HG03575 (cell line): ENCODE measurements around the gene MACROH2A2.
"Not testable (repeated sequence)": the region's sequence is repeated elsewhere in the genome, so short reads cannot be mapped to it uniquely, and the experiment has no call there.

Source experiments
- ATAC-seq: cut with Tn5 transposase; IDR thresholded peaks from one replicate; pipeline ENCODE4 v1.9.1; 2021; ENCODE audit not compliant: unreplicated experiment, insufficient number of reproducible peaks, low FRiP score; ENCODE audit errors: extremely low read depth

MACROH2A2 gene

DNA sequence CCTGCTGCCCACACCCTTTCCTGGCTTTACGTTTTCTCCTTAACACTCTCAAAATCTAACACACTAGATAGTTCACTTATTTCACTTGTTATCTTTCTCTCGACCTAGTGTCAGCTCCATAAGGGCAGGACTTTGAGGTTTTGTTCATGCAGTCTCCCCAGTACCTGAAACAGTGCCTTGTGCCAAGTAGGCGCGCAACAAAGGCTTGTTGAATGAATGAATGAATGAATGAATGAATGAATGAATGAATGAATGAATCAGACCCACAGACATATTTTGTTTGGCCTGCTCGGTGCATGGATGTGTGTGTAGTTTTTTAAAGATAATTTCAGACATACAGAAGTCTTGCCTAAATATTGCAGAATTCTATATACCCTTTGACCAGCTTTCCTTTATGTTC is 87.7 kb downstream of the MACROH2A2 start:
- no peak for ATAC-seq

DNA sequence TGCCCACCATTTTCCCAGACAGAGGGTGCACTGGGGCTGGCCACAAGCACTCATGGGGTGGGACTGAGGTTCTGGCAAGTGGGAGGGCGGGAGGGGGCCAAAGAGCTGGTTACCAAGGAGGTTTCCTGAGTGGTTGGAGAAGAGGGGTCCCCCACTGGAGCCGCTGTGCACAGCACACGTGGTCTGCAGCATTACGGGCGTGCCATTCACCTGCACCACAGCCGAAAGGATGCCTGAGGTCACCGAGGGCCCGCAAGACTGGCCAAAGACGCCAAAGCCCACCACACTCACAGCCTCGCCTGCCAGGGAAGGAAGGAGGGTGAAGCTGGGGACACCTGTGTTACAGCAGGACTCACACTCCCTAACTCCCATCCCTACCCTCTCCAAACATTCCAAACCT is 89.9 kb downstream of the MACROH2A2 start:
- ATAC-seq = no peak

DNA sequence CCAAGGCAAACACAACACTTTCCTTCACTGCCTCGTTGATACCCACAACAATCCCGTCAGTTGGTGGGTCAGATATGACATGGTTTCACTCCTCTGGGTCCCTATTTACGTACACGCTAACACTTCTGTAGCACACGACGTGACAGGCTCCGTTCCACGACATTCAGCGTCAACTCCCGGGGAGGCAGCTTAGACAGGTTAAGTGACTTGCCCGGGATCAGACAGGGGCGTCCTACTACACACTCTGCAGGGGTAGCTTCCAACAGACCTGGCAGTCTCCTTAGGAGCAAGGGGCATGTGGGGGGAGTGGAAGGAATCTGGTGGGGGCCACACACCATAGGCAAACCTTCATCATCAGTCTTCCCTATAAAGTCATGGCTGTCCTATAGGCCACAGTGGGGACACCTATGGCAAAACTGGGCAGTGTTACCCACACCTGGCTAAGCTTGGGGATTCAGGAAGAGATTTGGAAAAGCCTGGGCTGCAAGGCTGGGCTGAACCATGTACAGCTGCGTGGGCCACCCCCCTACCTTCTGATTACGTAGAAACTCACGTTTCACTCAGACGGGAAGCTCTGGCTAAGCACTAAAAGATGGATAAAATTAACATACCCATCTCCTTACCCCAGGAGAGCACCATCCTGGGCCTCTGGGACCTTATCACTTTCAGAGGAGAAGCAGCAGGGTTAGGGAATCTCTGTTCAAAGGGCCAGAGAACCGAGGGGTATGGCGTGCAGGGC is 91.9 kb downstream of the MACROH2A2 start:
- no peak for ATAC-seq

DNA sequence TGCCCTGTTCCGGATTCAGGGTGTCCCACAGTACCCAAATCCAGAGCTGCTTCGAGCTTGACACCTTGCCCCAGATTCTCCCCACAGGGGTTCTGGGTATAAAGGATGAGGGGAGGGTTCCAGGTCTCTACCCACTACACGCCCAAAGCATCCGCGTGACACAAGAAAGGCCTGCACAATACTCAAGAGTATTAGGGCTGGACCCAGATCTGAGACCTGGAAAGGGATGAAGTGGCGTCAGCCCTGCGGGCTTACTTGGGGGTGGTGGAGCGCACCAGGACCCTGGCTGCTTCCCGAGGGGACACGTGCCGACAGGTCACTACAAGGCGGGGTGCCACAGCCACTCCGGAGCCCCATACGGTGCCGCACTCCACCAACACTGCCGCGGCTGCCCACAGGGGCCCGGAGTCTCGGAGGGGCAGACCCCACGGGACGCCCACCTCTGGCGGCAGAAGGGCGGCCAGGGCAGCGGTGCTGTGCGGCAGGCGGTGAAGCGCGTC is 92.6 kb downstream of the MACROH2A2 start:
- no peak for ATAC-seq

DNA sequence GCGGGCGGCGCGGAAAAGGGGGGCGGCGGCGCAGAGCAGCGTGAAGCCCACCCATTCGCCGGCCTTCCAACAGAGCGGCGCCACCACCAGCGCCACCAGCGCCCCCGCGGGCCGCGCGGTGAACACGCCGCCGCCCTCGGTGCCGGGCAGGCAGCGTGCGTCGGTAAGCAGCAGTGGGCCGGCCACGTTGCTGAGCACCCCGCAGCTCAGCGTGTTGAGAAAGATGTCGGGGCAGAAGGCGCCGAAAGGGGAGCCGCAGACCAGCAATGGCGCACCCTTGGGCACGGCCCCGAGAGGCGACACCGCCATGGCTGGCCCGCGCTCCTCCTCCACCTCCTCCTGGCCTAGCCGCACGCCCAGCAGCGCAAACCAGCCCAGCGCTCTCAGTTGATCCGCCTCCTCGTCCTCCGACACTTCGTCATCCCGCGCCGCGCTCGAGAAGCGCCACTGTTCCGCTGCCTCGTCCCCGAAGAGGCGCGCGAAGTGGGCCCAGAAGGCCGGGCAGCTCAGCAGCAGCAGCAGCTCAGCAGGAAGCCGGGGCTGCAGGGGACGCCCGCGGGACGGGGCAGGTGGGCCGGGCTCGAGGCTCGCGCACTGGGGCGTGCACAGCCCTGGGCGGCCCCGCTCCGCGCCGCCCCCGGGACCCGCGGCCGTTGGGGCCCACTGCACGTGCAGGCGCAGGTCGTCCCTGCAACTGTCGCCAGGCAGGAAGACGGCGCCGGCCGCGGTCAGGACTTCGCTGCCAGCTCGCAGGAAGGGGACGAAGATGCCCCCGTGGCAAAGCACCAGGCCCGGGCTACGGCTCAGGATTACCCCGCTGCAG is 93.2 kb downstream of the MACROH2A2 start:
- ATAC-seq = peak; percentile 3

DNA sequence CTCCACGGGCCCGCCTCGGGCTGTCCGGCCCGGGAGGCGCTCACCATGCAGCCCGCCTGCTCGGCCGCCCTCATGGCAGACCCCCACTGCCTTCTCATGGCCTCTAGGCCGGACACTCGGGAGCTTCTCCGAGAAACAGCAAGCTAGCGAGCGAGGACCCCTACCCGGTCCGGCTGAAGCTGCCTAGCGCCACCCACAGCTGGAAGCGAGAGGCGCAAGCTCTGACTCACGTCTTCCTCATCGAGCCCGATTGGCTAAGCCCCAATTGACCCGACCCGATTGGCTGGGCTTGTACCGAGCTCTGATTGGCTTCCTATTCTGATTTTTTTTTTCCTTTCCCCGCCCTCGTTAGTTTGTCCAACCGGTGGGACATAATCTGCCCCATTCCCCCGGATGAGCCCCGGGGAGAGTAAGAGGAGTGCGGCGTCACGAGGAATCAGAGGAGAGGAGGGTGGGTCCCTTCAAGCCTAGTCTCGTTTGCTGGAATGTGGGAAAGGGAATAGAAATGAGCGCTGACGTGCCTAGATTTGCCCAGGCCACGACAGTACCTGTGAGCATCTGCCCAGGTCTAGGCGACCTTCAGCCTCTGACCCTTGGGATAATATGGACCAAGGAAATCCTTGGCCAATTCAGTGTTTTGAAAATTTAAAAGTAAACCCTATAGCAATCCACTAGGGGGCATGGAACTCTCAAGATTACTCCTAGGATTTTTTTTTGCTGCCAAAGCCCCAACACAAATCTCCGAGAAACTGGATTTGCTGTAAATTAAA is 94.0 kb downstream of the MACROH2A2 start, which contains the start of gene TYSND1:
Gene TYSND1 (minus strand): TSS at position 212 of the 770 bp plus-strand sequence. CDS start 114 bp downstream, at position 98.
- peak; percentile 80 for ATAC-seq

DNA sequence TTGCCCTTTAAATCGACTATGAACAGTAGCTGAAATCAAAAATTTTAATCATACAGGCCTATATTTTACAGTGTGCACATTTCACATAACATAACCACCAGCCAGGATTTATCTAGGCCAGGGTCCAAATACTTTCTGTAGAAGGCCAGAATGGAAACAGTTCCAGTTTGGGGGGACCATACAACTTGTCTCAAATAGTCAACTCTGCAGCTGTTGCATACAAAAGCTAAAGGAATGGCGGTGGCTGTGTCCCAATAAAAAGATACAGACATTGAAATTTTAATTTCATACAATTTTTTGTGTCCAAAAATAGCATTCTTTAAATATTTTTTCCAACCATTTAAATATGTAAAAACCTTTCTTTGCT is 94.6 kb downstream of the MACROH2A2 start:
- ATAC-seq = no peak

DNA sequence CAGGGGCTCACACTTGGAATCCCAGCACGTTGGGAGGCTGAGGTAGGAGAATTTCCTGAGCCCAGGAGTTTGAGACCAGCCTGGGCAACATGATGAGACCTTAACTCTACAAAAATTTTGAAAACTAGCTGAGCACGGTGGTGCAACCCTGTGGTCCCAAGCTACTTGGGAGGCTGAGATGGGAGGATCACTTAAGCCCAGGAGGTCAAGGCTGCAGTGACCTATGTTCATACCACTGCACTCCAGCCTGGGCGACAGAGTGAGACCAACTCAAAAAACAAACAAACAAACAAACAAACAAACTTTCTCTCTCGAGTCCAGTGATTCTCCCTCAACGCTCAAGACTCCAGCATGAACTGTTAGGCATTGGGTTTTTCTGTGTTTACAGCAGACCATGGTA is 95.9 kb downstream of the MACROH2A2 start:
- ATAC-seq = no peak

DNA sequence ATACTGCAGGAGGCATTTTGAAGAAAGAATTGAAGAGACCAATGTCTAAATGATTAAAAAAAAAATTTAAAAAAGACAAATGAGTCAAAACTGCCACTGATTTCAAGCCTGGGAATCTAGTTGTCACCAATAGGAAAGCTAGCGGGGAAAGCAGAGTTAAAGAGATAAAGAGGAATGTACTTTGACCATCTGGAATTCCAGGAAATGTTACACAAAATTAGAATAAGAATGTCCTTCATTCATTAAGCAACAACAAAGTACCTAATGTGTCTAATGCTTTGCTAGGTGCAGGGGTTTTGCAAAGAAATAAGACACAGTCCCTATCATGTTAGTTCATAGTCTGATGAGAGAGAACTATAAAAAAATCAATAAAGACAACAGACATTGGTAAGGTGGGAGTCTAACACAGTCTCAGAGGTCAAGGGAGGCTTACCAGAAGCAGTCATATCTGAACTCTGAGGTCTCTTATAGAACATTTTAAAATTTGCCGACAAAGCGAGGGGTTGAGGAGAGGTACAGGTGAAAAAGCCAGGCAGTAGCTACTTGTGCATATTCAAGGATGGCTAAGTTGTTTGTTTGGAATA is 102.7 kb downstream of the MACROH2A2 start:
- ATAC-seq = no peak

DNA sequence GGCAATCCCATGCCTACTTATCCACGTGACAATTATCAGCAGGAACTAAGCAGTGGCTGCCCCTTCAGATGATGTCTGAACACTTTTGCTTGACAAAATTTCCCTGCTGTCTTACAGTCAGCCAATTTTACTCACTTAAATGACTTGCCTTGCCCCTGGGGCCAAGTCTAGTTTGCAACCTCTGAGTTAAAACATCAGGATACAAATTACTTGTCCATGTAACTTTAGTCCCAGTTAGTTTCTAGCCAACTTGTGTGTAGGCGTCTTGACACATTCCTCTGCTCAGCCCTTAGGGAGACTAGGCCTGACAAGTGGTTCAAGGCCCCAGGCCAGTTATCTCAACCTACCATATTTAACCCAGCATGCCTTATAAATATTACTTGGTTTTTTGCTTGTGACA is 105.5 kb downstream of the MACROH2A2 start:
- ATAC-seq = no peak

DNA sequence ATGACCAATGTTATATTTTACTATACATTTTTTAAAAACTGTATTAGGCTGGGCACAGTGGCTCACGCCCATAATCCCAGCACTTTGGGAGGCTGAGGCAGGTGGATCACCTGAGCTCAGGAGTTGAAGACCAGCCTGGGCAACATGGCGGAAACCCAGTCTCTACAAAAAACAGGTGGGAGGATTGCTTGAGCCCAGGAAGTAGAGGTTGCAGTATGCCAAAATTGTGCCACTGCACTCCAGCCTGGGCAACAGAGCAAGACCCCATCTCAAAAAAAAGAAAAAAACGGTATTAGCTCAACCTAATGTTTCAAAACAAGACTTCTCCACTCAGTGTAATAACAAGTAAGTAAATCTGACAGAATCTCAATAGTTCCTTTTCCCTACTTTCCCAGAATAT is 106.7 kb downstream of the MACROH2A2 start:
- ATAC-seq = not testable (repeated sequence)

DNA sequence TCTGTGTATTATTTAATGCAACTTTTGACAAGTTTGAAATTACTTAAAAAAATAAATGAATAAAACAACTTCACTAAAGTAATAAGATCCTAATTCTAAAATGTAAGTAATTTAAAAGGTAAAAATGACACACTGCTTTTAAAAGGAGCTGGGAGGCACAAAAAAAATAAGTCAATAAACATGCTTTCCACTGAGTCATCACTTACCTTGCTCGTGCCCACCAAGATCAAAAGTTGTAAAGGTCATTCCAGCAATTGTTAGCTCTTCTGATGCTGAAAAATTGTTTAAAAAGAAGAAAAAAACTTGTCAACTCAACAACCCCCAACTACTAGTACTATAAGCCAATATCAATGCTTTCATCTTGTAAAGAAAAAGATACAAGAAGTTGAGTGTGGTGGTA is 108.2 kb downstream of the MACROH2A2 start:
- ATAC-seq = no peak
